HEK293 (cell line): ENCODE measurements around the gene PRKAB1.

Experiments
- KLF16 ChIP-seq: fragments of 450-650 bp; formaldehyde crosslinking; IDR thresholded peaks from 2 replicates; pipeline ENCODE4 v1.5.1; 2017; ENCODE audit warnings: missing biosample characterization, missing genetic modification characterization
- KLF7 ChIP-seq: fragments of 450-650 bp; formaldehyde crosslinking; IDR thresholded peaks from 2 replicates; pipeline ENCODE4 v1.5.1; 2016; ENCODE audit warnings: missing biosample characterization, missing genetic modification characterization, borderline replicate concordance
- KLF8 ChIP-seq: fragments of 450-650 bp; formaldehyde crosslinking; IDR thresholded peaks from 2 replicates; pipeline ENCODE4 v1.5.1; 2016; ENCODE audit warnings: missing biosample characterization, missing genetic modification characterization
- KLF9 ChIP-seq: fragments of 450-650 bp; formaldehyde crosslinking; IDR thresholded peaks from 2 replicates; pipeline ENCODE4 v1.5.1; 2016; ENCODE audit warnings: missing biosample characterization, missing genetic modification characterization, low read depth
- PATZ1 ChIP-seq: fragments of 450-650 bp; formaldehyde crosslinking; IDR thresholded peaks from 2 replicates; pipeline ENCODE4 v1.5.1; 2016; ENCODE audit warnings: missing biosample characterization, missing genetic modification characterization
- PBX3 ChIP-seq: sonication (generic); formaldehyde crosslinking; IDR thresholded peaks from 2 replicates; pipeline ENCODE4 v1.8.1; 2022; ENCODE audit warnings: mild to moderate bottlenecking, moderate library complexity, missing genetic modification reagents
- REPIN1 ChIP-seq: fragments of 450-650 bp; formaldehyde crosslinking; IDR thresholded peaks from 2 replicates; pipeline ENCODE4 v1.5.1; 2017; ENCODE audit warnings: missing biosample characterization, missing genetic modification characterization, low read depth
- REST ChIP-seq: fragments of 450-650 bp; formaldehyde crosslinking; IDR thresholded peaks from 2 replicates; pipeline ENCODE4 v1.5.1; 2016; ENCODE audit warnings: missing biosample characterization, missing genetic modification characterization
- ZBTB20 ChIP-seq: fragments of 450-650 bp; formaldehyde crosslinking; IDR thresholded peaks from 2 replicates; pipeline ENCODE4 v1.5.1; 2016; ENCODE audit warnings: missing biosample characterization, missing genetic modification characterization
- ZBTB26 ChIP-seq: fragments of 450-650 bp; formaldehyde crosslinking; optimal IDR thresholded peaks from 2 replicates; pipeline ENCODE3; 2016; ENCODE audit warnings: missing biosample characterization, mild to moderate bottlenecking, missing genetic modification characterization
- ZBTB6 ChIP-seq: fragments of 450-650 bp; formaldehyde crosslinking; IDR thresholded peaks from 2 replicates; pipeline ENCODE4 v1.5.1; 2017; ENCODE audit warnings: missing biosample characterization, missing genetic modification characterization
- ZEB2 ChIP-seq: fragments of 450-650 bp; formaldehyde crosslinking; IDR thresholded peaks from 2 replicates; pipeline ENCODE4 v1.5.1; 2016; ENCODE audit warnings: missing biosample characterization, missing genetic modification characterization
- ZNF114 ChIP-seq: fragments of 450-650 bp; formaldehyde crosslinking; IDR thresholded peaks from 2 replicates; pipeline ENCODE4 v1.5.0; 2017; ENCODE audit warnings: missing biosample characterization, missing genetic modification characterization
- ZNF169 ChIP-seq: fragments of 450-650 bp; formaldehyde crosslinking; IDR thresholded peaks from 2 replicates; pipeline ENCODE4 v1.5.1; 2016; ENCODE audit warnings: missing biosample characterization, missing genetic modification characterization
- ZNF335 ChIP-seq: fragments of 450-650 bp; formaldehyde crosslinking; conservative IDR thresholded peaks from 2 replicates; pipeline ENCODE4 v1.5.1; 2016; ENCODE audit warnings: missing biosample characterization, missing genetic modification characterization
- ZNF350 ChIP-seq: fragments of 450-650 bp; formaldehyde crosslinking; IDR thresholded peaks from 2 replicates; pipeline ENCODE4 v1.5.0; 2017; ENCODE audit warnings: missing biosample characterization, mild to moderate bottlenecking, missing genetic modification characterization
- ZNF423 ChIP-seq: fragments of 450-650 bp; formaldehyde crosslinking; IDR thresholded peaks from 2 replicates; pipeline ENCODE4 v1.5.1; 2016; ENCODE audit warnings: missing biosample characterization, missing genetic modification characterization
- ZNF501 ChIP-seq: fragments of 450-650 bp; formaldehyde crosslinking; IDR thresholded peaks from 2 replicates; pipeline ENCODE4 v1.5.1; 2016; ENCODE audit warnings: missing biosample characterization, missing genetic modification characterization
- ZNF596 ChIP-seq: fragments of 450-650 bp; IDR thresholded peaks from 2 replicates; pipeline ENCODE4 v1.5.0; 2018; ENCODE audit warnings: missing biosample characterization, mild to moderate bottlenecking, missing genetic modification characterization, moderate library complexity
- ZNF610 ChIP-seq: fragments of 450-650 bp; formaldehyde crosslinking; IDR thresholded peaks from 2 replicates; pipeline ENCODE4 v1.5.1; 2016; ENCODE audit warnings: missing biosample characterization, missing genetic modification characterization, borderline replicate concordance
- ZNF670 ChIP-seq: fragments of 450-650 bp; formaldehyde crosslinking; IDR thresholded peaks from 2 replicates; pipeline ENCODE4 v1.5.1; 2016; ENCODE audit warnings: missing biosample characterization, missing genetic modification characterization, low read depth
- ZNF692 ChIP-seq: fragments of 450-650 bp; formaldehyde crosslinking; IDR thresholded peaks from 2 replicates; pipeline ENCODE4 v1.5.1; 2016; ENCODE audit warnings: missing biosample characterization, missing genetic modification characterization
- ZNF76 ChIP-seq: fragments of 450-650 bp; formaldehyde crosslinking; IDR thresholded peaks from 2 replicates; pipeline ENCODE4; 2016; ENCODE audit warnings: low read depth, missing biosample characterization, missing genetic modification characterization, borderline replicate concordance
- ZNF785 ChIP-seq: fragments of 450-650 bp; formaldehyde crosslinking; IDR thresholded peaks from 2 replicates; pipeline ENCODE4 v1.5.1; 2016; ENCODE audit warnings: missing biosample characterization, missing genetic modification characterization
- ZNF843 ChIP-seq: fragments of 450-650 bp; formaldehyde crosslinking; IDR thresholded peaks from 2 replicates; pipeline ENCODE4 v1.5.1; 2016; ENCODE audit warnings: missing biosample characterization, missing genetic modification characterization
- ZSCAN18 ChIP-seq: fragments of 450-650 bp; formaldehyde crosslinking; IDR thresholded peaks from 2 replicates; pipeline ENCODE4 v1.5.1; 2016; ENCODE audit warnings: missing biosample characterization, missing genetic modification characterization

PRKAB1 gene

GRCh38 chr12:119667577-119668323, at the start of gene PRKAB1 (continued):
- peak; percentile 46; the same call in 1 of the 2 replicates for TF ChIP-seq PATZ1 (tag by site-specific recombination)
- no peak; the same call in 1 of the 2 replicates for TF ChIP-seq REPIN1
- peak; percentile 56; the same call in 1 of the 2 replicates for TF ChIP-seq ZBTB20
- no peak for TF ChIP-seq ZNF350 (tag by site-specific recombination)
- TF ChIP-seq KLF7 (tag by site-specific recombination), result 0 out of 2 replicates have a peak, but pooled peaks have one; percentile 45
- TF ChIP-seq KLF16 (tag by site-specific recombination), result peak; percentile 97
- peak; percentile 51; the same call in 1 of the 2 replicates for TF ChIP-seq ZNF610 (tag by site-specific recombination)
- TF ChIP-seq ZNF335 (tag by site-specific recombination), result peak; percentile 80
- no peak for TF ChIP-seq ZNF114 (tag by site-specific recombination)
- TF ChIP-seq ZNF501 (tag by site-specific recombination), result peak; percentile 77; the same call in 1 of the 2 replicates
- TF ChIP-seq REST (tag by site-specific recombination), result 0 out of 2 replicates have a peak, but pooled peaks have one; percentile 44
- peak; percentile 84; the same call in 1 of the 2 replicates for TF ChIP-seq KLF8 (tag by site-specific recombination)
- TF ChIP-seq ZBTB26, result peak; percentile 58
- TF ChIP-seq ZBTB6 (tag by site-specific recombination), result 0 out of 2 replicates have a peak, but pooled peaks have one; percentile 32
- peak; percentile 74; the same call in 1 of the 2 replicates for TF ChIP-seq ZNF76
- TF ChIP-seq ZNF596 (tag by site-specific recombination), result no peak
- no peak; the same call in 1 of the 2 replicates for TF ChIP-seq ZNF785 (tag by site-specific recombination)
- 0 out of 2 replicates have a peak, but pooled peaks have one; percentile 17 for TF ChIP-seq ZNF843 (tag by site-specific recombination)
- TF ChIP-seq ZNF692 (tag by site-specific recombination), result peak; percentile 45; the same call in 1 of the 2 replicates
- no peak for TF ChIP-seq ZNF169
- TF ChIP-seq ZNF670 (tag by site-specific recombination), result no peak
- TF ChIP-seq KLF9, result peak; percentile 77
- peak; percentile 86 for TF ChIP-seq ZEB2 (tag by site-specific recombination)
- peak; percentile 61; the same call in 1 of the 2 replicates for TF ChIP-seq PBX3 (CRISPR knock-in tag)
- TF ChIP-seq ZNF423 (tag by site-specific recombination), result no peak
- no peak for TF ChIP-seq ZSCAN18 (tag by site-specific recombination)
